22Rv1 (cell line): ENCODE results near the gene NFX1.

Experiments
- ZFX ChIP-seq: fragments of 450-650 bp; IDR thresholded peaks from 2 replicates; pipeline ENCODE4 v1.6.1; 2017; ENCODE audit warnings: antibody characterized with exemption, borderline replicate concordance
- TF ChIP-seq, protein P1 (sequence below): fragments of 450-650 bp; IDR thresholded peaks from 2 replicates; pipeline ENCODE4 v1.5.1; 2017; ENCODE audit warnings: mild to moderate bottlenecking

GRCh38 chr9:33250458-33250995 is 39.8 kb upstream of the NFX1 start:
- TF ChIP-seq, protein P1, sequence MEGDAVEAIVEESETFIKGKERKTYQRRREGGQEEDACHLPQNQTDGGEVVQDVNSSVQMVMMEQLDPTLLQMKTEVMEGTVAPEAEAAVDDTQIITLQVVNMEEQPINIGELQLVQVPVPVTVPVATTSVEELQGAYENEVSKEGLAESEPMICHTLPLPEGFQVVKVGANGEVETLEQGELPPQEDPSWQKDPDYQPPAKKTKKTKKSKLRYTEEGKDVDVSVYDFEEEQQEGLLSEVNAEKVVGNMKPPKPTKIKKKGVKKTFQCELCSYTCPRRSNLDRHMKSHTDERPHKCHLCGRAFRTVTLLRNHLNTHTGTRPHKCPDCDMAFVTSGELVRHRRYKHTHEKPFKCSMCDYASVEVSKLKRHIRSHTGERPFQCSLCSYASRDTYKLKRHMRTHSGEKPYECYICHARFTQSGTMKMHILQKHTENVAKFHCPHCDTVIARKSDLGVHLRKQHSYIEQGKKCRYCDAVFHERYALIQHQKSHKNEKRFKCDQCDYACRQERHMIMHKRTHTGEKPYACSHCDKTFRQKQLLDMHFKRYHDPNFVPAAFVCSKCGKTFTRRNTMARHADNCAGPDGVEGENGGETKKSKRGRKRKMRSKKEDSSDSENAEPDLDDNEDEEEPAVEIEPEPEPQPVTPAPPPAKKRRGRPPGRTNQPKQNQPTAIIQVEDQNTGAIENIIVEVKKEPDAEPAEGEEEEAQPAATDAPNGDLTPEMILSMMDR, result no peak
- TF ChIP-seq ZFX, result no peak
